Thoracic aorta (tissue), 2 donors: ENCODE data around the gene DYDC2. TPM values are rescaled to one million over a fixed set of nuclear protein-coding genes. Genes with fewer than 3 reads are reported as not detected.
"Not testable (repeated sequence)": the region's sequence is repeated elsewhere in the genome, so short reads cannot be mapped to it uniquely, and the experiment has no call there.

Source experiments
- ATAC-seq: fragments of 150-250 bp; one replicate; pipeline ENCODE4 v1.8.0; 2017; ENCODE audit warnings: low read depth; ENCODE audit not compliant: insufficient number of reproducible peaks, low FRiP score
- DNase-seq: peaks from one replicate; pipeline ENCODE4 v3.0.0-alpha.2; 2020; ENCODE audit warnings: low spot score
- H3K27ac ChIP-seq, 2 donors: fragments of 200-600 bp; sonication (generic); 1 replicate in 1 of 2; 2 replicates in 1 of 2; pipeline ENCODE4 v1.5.1; 2016; ENCODE audit warnings: mild to moderate bottlenecking in 2 of 2, moderate library complexity in 2 of 2
- H3K27me3 ChIP-seq: fragments of 200-600 bp; sonication (generic); replicated peaks from 2 replicates; pipeline ENCODE4 v1.6.0; 2016; ENCODE audit warnings: mild to moderate bottlenecking; ENCODE audit not compliant: insufficient read depth
- H3K36me3 ChIP-seq: fragments of 200-600 bp; sonication (generic); one replicate; pipeline ENCODE4 v1.5.1; 2016
- H3K4me1 ChIP-seq, 2 donors: fragments of 200-600 bp; sonication (generic); 1 replicate in 1 of 2; 2 replicates in 1 of 2; pipeline versions ENCODE4 v1.5.1 to v1.6.0; 2016; ENCODE audit warnings: low read depth in 2 of 2, mild to moderate bottlenecking in 1 of 2; ENCODE audit not compliant: control insufficient read depth in 1 of 2
- H3K4me3 ChIP-seq: fragments of 200-600 bp; sonication (generic); 2 replicates; pipeline ENCODE4 v1.5.1; 2016; ENCODE audit warnings: mild to moderate bottlenecking
- H3K9me3 ChIP-seq: fragments of 200-600 bp; sonication (generic); 2 replicates; pipeline ENCODE4 v1.5.1; 2016
- total RNA-seq, 2 donors: library from RNA; depleted of rRNA; stranded (reverse); fragments of >200 nt; gene quantifications; one replicate each; pipeline versions ENCODE4 v1.1.0 to v1.2.3, GENCODE V29; 2016
- TF ChIP-seq, protein P1 (sequence below): fragments of 200-600 bp; sonication (generic); IDR thresholded peaks from one replicate; pipeline ENCODE4 v1.5.1; 2019; ENCODE audit warnings: antibody characterized with exemption

DYDC2 gene
- total RNA-seq, 2 donors from 2014 or later: not detected

DNA sequence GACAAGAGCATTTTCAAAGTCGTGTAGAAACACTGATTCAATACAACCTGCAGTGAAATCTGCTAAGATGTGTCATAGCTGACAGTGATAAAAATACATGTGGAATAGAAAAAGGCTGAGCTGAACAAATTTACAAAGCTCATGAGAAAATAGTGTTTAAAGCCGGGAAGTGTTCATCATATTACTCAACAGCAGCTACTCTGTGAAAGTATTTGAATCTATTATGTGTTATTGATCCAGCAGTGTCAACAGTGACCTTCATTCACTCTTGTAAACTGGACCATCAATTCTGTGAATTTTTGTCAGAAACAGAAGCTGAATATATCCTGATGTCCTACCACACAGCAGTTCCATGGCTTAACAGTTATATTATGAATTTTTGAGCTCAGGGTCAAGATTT lies 11.7 kb upstream of the DYDC2 start:
- no peak for ATAC-seq
- H3K36me3 ChIP-seq: no peaks in the 10 kb centered on the region
- no peak overlapping the region for H3K4me3 ChIP-seq
- no peaks in the 10 kb centered on the region for H3K4me1 ChIP-seq
- no peak overlapping the region for H3K27ac ChIP-seq
- H3K27me3 ChIP-seq: no peaks in the 10 kb centered on the region
- DNase-seq: no peak
- H3K9me3 ChIP-seq: no peaks in the 10 kb centered on the region
- TF ChIP-seq, protein P1, sequence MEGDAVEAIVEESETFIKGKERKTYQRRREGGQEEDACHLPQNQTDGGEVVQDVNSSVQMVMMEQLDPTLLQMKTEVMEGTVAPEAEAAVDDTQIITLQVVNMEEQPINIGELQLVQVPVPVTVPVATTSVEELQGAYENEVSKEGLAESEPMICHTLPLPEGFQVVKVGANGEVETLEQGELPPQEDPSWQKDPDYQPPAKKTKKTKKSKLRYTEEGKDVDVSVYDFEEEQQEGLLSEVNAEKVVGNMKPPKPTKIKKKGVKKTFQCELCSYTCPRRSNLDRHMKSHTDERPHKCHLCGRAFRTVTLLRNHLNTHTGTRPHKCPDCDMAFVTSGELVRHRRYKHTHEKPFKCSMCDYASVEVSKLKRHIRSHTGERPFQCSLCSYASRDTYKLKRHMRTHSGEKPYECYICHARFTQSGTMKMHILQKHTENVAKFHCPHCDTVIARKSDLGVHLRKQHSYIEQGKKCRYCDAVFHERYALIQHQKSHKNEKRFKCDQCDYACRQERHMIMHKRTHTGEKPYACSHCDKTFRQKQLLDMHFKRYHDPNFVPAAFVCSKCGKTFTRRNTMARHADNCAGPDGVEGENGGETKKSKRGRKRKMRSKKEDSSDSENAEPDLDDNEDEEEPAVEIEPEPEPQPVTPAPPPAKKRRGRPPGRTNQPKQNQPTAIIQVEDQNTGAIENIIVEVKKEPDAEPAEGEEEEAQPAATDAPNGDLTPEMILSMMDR: no peak

DNA sequence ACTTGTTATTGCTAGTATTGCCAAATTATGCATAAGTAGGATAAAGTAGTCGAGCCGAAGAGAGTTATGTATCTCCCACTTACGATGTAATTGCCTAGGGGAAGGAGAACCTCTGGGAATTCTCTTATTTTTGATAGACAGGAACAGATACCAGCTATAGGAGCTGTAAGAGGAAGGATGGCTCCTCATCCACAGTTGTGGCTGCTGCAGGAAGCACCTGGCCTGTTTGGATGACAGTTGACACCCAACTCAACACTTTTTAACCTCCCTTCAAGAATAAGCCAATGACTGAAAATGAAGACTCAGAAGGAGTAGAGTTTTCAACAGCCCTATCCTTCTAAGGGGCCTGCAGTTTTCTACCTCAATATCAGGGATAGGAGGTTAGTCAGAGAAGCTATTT lies 6.3 kb upstream of the DYDC2 start:
- no peak overlapping the region for H3K27ac ChIP-seq
- TF ChIP-seq, protein P1: no peak
- ATAC-seq (no peak), DNase-seq (no peak)
- no peaks in the 10 kb centered on the region for H3K36me3 ChIP-seq
- H3K27me3 ChIP-seq: no peaks in the 10 kb centered on the region
- no peaks in the 10 kb centered on the region for H3K9me3 ChIP-seq
- no peak overlapping the region for H3K4me3 ChIP-seq
- no peaks in the 10 kb centered on the region for H3K4me1 ChIP-seq

DNA sequence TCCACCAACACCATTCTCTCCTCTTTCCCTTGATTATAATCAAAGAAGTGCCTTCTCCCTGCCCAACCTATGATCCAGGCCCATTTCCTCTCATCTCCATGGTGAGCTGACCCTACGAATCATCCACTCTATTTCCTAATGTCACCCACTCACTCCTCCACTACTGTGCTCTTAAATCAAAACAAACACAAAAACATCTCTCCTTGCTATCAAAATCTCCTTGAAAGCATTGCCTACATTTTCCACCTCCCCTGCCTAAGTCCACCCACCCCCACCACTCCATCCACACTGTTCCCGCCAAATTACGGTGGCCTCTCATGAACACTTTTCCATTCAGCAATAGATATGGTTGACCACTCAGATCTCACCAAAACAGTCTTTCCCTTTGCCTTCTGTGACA lies 5.4 kb upstream of the DYDC2 start:
- H3K27me3 ChIP-seq: no peaks in the 10 kb centered on the region
- H3K27ac ChIP-seq: no peak overlapping the region
- no peak overlapping the region for H3K4me3 ChIP-seq
- DNase-seq: no peak
- no peak for ATAC-seq
- no peaks in the 10 kb centered on the region for H3K4me1 ChIP-seq
- TF ChIP-seq, protein P1: no peak
- no peaks in the 10 kb centered on the region for H3K9me3 ChIP-seq
- no peaks in the 10 kb centered on the region for H3K36me3 ChIP-seq

DNA sequence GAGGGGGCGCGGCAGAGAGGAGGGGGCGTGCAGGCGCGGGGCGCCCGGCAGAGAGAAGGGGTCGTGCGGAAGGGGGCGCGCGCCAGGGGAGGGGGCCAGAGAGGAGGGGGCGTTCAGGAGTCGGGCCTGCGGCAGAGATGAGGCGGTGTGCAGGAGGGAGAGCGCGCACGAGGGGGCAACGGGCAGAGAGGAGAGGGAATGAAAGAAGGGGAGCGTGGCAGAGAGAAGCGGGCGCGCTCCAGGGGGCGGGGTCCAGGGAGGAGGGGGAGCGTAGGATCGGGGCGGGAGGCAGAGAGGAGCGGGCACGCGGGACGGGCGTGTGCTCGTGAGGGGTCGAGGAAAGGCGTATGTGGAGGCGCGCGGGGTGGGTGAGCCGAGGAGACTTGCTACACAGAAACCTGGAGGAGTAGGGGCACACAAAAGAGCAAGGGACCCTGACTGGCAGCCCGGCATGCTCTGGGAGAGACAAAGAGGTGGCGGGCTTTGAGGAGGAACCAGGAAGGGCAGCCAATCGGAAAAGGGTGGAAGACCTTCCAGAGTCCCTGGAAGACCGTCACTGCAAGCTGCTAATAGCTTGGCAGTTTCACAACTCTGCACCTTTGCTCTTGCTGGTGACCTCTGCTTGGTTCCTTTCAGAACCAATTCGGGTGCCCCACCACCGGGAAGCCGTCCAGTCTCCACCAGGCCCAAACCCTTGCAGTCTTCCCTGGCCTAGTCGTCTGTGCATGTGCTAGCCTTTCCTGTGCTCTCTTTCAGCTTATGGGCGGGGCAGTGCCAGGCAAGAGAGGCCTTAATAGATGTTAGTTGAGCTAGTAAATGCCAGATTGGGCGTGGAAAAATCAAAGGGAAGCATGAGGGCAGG lies 639 bp downstream of the DYDC2 start:
- DNase-seq (no peak), ATAC-seq (no peak)
- Histone ChIP-seq H3K4me3 (peak overlapping the region; percentile 70), H3K4me1 (peaks cover 0 to 4% of the 10 kb centered on the region in 2 donors), H3K36me3 (no peaks in the 10 kb centered on the region), H3K27ac (no peak overlapping the region), H3K27me3 (no peaks in the 10 kb centered on the region), H3K9me3 (no peaks in the 10 kb centered on the region)
- TF ChIP-seq, protein P1: no peak

DNA sequence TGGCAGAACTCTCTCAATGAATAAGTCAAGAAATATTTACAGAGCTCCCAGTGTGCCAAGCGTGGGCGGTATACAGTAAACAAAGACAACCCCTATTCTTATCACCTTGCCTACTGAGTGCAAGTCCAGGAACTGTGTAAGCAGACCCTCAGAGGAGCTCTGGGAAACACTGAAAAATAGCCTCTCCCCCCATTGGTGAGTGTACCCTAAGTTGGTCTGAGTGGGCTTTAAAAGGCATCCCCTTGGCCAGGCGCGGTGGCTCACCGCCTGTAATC lies 1.2 kb downstream of the DYDC2 start:
- no peaks in the 10 kb centered on the region for H3K9me3 ChIP-seq
- no peak for ATAC-seq
- H3K27ac ChIP-seq: no peak overlapping the region
- no peaks in the 10 kb centered on the region for H3K27me3 ChIP-seq
- peaks cover 0 to 4% of the 10 kb centered on the region in 2 donors for H3K4me1 ChIP-seq
- TF ChIP-seq, protein P1: no peak
- H3K36me3 ChIP-seq: no peaks in the 10 kb centered on the region
- no peak for DNase-seq
- no peak overlapping the region for H3K4me3 ChIP-seq

DNA sequence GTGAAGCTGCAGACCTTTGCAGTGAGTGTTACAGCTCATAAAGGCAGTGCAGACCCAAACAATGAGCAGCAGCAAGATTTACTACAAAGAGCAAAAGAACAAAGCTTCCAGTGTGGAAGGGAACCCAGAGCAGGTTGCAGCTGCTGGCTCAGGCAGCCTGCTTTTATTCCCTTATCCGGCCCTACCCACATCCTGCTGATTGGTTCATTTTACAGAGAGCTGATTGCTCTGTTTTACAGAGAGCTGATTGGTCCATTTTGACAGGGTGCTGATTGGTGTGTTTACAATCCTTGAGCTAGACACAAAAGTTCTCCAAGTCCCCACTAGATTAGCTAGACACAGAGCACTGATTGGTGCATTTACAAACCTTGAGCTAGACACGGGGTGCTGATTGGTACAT lies 2.3 kb downstream of the DYDC2 start:
- not testable (repeated sequence) for H3K4me1 ChIP-seq, ATAC-seq, H3K27me3 ChIP-seq, H3K4me3 ChIP-seq, H3K9me3 ChIP-seq, H3K27ac ChIP-seq, DNase-seq, H3K36me3 ChIP-seq
